Colon (tissue), 2 donors: ENCODE data around the gene HCRTR2.
"Not testable (repeated sequence)": the region's sequence is repeated elsewhere in the genome, so short reads cannot be mapped to it uniquely, and the experiment has no call there.

Source experiments
- FAIRE-seq: peaks from 2 replicates; lab custom pipeline; 2012; peaks lifted over from hg19 to GRCh38; lab: Jason Lieb, UNC
- donor health status: control.
- donor health status: control.

Gene HCRTR2

DNA sequence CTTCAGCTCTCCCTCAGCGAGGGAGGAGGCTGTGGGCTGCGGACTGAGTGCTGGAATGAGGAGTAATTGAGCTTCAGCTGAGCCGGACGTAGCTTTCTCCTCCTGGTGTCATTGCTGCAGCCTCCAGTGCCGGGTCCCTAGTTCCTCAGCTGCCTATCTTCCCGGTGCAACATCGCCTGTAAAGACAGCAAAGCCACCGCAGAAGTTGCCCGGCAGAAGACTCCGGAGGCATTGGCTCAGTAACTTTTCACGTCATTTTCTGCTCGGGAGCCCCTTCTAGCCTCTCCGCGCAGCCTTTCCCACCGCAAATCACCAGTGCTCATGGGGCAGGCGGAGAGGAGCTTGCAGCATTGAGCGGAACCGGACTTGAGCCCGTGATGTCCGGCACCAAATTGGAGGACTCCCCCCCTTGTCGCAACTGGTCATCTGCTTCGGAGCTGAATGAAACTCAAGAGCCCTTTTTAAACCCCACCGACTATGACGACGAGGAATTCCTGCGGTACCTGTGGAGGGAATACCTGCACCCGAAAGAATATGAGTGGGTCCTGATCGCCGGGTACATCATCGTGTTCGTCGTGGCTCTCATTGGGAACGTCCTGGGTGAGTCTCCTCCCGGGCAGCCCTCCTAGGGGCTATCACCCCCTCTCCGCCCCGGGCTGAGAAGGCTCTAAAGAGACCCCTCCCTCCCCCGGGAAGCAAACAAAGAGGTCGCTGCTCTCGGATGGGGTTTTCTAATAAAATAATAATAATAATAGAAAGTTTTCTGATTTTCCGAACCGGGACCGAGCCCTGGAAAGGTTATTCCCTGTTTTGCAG lies at the start of gene HCRTR2:
TSS of gene HCRTR2 (plus strand) at position 305 of the 816 bp plus-strand sequence. CDS start at position 378, 73 bp downstream.
- FAIRE-seq = no peak

DNA sequence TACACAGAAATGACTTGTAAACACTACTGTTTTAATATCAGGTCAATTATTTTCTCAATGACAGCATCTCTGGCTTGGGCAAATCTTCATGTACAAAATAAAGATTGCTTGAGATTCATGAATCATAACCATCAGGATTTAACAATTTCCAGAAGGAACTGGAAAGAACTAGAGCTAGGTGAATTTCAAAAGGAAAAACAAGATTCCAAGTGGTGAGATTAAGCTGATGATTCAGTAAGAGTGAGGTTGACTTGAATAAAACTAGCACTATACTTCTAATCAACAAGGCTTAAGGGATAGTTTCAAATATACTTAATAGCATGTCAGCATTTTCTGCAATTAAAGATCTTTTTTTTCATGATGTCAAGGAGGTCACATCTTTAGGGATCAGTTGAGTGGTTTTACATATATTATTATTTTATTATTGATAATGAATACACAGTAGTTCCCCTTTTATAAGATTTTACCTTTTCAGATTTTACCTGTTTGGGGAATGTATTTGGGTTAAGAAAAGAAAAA lies 43.5 kb upstream of the HCRTR2 start:
- no peak for FAIRE-seq

DNA sequence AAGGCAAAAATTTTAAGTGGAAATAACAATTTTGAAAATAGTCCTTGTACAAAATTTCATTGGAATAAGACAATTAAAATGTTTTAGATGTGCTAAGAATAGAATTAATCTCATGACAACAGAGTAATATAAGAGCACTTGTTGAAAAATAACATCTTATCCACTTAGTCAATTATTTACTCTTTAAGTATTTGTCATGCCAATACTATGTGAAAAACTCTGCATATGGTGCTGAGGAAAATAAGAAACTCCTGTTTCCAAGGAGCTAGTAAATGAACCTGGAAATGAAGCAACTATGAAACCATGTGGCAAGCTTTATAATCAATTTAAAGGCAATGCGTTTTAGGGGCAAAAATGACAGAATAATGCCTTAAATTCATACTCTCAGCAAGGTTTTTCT lies 42.7 kb upstream of the HCRTR2 start:
- no peak for FAIRE-seq

DNA sequence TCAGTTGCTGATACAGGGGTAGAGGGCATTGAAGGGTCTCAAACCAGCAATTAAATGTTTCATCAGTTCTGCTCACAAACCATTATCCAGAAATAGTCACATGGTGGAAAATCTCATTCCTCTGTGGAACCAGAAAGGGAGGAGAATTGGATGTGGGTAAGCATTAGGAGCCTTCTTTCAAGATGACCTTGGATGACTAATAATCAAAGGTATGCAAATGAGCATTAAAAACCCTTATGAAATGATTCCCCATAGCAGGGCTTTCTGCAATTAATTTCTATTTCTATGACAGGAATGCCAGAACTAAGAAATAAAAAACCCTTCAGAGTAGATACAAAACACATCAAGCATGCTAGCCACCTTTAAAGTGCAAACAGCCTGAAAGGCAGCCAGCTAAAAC lies 37.4 kb upstream of the HCRTR2 start:
- no peak for FAIRE-seq

DNA sequence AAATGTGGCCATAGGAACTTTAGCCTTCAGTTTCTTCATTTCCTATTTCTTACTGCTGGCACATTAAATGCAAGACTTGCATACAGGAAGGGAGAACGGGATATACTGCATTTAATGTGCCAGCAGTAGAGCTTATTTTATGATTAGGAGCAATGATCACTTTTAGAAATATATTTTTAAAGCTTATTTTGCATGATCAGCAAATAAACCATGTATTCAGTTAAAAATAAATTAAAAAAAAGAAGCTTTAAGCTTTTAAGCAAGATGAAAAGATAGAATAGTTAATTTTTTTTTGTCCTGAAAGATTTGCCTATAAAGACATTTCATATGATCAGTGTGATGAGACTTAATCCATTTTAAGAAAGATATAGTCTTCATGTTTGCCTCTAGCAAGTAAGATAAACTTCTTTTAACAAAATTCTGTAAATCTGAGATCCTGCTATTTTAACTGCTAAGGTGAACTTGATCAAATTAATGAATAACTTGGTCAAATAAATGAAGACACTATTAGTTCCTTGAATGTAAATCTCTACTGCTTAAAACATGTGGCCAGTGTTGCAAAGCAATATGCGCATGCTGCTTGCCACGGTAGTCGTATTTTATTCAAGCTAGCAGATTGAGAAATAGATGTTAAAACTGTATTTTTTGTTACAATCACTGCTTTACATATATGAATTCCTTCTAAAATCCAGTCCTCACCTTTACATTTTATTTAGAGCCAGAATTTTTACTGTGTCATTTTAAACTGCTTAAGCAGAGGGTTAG lies 36.2 kb upstream of the HCRTR2 start:
- no peak for FAIRE-seq

DNA sequence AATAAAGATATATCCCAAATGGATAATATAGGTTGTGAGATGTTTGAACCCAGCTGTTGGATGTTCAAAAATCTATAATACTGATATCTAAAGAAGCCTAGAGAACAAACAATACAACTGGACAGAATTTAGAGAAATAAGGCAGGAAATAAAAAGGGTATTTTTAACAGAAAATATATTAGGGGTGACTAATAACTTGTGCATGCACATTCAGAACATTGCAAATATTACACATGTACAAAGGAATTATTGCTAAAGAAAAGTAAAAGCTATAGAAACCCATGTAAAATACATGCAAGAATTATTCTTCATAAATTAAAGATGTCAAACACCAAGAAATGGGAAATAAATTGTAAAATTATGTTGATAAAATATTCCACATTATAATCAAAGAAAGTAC lies 32.7 kb upstream of the HCRTR2 start:
- FAIRE-seq = no peak

DNA sequence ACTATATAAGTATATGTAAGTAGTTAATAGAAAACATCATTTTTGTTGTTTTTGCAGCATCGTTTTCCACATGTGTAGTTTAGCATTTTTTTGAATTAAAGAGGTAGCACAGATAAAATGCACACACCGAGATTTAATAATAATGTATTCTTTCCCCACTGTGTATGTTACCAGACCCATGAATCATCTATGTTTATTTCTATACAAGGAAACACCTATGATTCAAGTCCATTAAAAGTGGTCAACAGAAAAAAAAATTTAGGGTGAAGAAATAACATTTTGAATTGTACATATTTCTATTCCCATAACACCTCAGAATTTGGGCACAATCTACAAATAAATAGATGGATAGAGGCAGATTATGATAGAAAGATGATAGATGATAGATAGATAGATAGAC lies 31.7 kb upstream of the HCRTR2 start:
- FAIRE-seq = no peak

DNA sequence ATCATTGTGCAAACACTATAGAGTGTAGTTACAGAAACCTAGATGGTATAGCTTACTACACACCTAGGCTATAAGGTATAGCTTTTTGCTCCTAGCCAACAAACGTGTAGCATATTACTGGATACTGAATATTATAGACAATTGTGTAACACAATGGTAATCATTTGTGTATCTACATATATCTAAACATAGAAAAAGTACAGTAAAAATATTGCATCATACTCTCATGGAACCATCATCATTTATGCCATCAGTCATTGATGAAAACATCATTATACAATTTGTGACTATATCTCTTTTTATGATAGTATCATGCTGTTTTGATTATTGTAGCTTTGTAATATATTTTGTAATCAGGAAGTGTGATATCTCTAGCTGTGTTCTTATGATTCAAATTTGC lies 21.0 kb upstream of the HCRTR2 start:
- FAIRE-seq = no peak

DNA sequence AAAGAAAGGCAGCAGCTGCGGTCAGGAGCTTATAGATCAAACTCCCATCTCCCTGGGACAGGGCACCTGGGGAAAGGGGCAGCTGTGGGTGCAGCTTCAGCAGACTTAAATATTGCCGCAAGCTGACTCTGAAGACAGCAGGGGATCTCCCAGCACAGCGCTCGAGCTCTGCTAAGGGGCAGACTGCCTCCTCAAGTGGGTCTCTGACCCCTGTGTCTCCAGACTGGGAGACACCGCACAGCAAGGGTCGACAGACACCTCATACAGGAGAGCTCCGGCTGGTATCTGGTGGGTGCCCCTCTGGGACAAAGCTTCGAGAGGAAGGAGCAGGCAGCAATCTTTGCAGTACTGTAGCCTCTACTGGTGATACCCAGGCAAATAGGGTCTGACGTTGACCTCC lies 15.5 kb upstream of the HCRTR2 start:
- not testable (repeated sequence) for FAIRE-seq

DNA sequence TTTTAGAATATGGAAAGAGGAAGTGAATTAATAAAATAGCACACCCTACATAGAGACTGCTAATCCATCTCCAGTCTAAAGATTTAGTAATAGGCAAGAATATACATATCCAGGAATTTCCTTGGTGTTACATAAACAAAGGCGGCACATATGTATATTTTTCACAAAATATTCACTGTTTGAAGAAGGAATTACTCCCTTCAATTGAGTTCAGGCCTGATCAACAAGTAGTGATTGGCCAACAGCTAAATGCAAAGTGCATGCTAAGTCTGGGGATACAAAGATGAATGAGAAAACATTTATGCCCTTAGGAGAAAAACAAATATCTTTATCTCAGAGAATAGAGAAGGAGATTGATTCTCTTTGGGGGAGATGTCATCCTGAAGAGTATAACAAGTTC lies 6.5 kb upstream of the HCRTR2 start:
- no peak for FAIRE-seq

DNA sequence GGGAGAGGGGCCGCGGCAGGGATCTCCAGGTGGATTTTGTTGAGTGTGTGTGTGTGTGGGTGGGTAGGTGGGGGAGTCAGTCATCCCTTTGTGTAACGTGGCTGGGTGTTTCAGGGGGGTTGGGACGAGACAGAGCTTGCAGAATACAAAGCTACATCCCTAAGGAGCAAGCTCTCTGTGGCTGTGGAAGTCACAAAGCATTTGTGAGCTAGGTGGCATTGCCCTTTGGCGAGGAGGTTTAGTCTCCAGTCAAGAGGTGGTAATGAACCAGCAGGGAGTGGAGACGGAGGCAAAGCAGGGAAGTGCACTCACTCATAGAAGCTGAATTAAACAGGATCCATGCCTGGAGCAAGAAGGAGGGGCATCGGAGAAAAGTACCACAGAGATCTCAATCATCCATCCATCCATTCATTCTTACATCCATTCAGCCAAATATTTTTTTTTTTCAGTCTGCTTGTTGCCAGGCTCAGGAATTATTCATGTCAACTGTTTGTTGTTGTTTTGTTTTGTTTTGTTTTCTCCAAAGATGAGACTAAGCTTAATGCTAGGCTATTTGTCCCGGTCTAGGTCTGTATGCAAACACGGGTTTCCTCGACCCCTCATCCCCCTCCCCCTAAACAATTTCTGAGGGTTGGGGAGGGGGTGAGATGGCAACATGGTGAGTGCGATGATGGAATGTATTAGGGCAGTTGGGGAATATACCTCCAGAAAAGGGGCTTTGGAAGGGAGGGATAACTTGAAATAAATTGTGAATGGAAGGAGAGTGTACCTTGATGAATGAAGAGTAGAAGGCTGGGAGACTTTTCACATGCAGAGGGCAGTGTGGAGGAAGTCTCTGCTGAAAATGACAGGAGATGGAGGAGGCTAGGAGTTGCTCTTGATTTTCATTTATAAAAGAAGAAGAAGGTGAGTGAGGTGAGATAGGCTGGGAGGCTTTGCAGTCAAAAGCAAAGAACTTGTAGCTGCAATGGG lies 1.0 kb downstream of the HCRTR2 start:
- no peak for FAIRE-seq

DNA sequence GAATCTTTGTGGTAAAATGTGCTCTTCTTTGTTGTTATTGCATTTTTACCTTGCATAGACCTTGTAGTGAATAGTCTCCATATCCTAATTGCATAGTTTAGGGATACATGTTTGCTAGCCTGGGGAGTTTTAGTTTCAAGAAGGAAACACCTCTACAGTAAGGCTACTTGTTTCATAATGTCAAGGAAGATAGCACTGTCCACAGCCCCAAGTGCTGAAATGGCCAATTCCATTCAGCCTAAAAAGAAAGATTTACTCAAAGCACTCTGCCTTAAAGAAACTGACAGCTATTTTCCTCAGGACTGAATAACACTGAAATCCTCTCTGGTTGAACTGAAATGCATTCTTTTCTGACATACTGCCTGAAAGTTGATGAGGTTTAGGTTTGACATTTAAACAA lies 2.6 kb downstream of the HCRTR2 start:
- no peak for FAIRE-seq

DNA sequence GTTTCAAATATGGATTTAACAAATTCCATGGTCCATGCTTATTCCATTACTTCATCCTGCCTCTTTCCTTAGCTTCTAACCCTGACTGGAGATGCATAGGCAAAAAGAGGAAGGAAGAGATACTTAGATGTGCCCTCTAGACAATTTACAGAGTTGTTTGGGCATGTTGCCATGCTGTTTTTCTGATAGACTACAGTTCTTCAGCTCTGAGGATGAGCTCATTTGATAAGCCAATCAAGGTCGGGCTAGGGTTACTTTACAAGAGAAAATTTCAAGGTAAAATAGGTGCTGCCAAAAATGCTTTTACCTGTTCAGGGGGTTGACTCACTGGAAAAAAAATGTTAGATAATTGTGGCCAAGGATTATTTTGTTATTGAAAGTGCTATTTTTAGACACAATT lies 5.9 kb downstream of the HCRTR2 start:
- no peak for FAIRE-seq

DNA sequence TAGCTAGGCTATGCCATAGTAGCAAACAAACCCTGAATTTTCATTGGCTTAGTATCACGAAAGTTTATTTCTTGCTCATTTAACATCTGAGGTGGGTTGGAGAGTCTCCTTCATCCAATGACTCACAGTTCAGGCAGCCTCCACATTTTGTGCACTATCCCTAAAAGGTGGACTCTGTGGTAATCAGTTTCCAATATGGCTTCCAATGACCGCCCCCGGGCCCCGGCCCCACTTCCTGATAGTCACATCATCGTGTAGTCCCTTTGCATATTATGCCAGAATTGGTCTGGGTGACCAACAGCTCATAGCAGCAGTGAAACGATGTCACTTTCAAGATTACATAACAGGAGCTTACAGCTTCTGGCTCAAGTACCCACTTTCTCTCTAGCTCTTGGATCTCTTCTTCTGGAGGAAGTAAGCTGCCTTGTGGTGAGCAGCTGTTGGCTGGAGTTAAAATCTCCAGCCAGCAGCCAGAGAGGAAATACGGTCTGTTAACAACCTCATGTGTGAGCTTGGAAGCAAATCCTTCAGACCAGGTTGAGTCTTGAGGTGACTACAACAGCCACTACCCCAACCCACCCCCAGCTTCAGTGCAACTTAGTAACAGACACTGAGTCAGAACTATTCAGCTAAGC lies 7.8 kb downstream of the HCRTR2 start:
- FAIRE-seq = no peak

DNA sequence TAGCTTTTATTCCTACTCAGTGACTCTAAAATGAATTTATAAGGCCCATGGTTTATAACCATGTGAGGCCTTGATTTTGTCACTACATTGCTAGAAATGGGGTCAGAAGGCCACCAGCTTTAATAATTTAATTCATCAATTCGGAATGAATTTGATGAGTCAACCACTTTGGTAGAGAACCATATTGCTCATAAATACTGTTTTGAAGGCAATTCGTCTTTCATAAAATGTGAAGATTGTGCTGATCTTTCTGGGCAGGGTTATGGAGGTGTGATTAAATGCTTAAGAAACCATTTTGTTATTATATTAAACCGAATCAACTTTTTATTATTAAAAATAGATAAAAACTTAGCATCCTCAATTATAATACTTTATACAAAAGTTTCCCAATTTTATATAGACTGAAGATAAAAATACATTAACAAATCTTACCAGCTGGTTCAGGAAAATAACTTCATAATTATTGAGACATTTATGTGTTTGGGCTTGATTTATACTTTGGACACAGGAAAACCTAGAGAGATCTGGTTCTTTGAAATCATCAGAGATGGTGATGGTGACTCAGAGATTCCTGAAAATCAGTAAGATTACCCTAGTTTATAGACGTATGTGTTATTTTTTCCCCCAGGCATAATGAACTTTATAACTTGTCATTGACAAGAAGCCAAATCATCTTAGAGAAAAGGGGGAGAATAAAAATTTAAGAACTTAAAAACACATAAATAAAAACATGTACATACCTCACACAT lies 10.6 kb downstream of the HCRTR2 start:
- no peak for FAIRE-seq

DNA sequence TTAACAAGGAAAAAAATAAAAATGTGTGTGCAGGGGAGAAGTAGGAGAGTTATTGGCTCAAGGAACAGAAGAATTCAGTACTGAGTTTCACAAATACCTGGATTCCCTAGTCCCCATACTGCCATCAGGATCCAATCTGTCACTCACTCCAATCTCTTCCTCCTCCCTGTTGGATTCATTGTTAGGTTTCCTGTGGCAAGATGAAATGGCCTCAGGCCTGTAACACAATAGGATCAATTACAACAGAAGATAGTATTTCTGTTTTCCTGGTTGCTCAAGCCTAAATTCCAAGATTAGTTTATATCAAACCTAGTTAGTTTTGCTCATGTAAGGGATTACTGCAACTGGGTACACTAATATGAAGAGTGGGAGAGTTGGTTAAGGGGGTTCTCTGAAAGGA lies 24.4 kb downstream of the HCRTR2 start:
- FAIRE-seq = no peak

DNA sequence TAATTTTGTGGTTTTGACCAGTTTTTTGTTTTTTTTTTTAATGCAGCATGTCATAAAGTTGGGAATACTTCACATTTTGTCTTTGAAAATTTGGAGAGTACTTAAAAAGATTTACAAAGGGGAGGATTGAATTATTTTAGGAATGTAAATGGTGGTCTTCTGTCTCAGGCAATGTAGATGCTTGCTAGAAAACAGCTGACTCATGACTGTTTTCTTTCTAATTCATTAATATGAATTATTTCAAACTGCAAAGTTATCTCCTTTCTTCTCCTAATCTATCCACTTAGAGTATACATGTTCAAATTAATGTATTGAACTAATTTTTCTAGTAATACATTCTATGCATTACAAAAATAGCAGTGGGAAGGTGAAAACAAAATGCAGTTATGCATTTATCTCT lies 24.9 kb downstream of the HCRTR2 start:
- no peak for FAIRE-seq

DNA sequence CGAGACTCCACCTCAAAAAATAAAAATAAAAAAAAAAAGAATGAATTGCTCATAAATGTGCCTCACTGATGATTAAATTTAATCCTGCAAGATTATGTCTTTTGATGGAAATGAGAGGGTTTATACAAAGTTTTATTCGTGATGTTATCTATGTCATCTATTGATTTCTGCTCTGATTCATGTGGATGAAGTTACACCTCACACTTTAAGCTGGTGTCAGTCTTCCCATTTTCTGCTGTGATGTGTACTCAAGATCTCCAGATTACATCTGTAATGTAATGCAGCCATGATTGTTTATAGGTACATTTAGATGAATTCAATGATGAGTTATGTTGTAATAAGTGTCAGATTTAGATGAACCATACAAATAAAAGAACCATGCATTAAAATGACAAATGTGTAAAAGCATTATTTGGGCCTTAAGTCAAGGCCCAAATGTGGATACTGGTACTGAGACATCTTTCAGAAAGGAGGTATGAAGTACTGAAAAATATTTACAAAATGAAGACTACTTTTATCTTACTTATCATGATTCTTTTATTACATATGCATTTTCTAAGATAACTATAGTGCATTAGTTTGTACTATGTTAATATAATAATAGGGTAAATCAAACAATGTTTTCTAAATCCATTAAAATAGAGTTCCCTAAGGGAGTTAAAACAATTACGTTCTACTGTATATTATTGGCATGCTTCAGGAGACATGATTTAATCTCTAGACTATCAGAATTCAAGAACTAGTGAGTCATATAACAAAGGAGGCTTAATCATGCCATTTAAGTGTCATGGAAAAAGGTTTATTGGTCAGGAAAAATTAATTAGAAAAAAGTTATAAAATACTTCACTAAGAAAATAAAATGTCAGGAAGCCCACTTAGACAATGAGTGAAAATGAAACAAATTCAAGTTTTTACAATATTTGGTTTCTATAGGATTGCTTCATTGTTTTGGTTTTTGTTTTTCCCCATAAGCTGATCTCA lies 34.5 kb downstream of the HCRTR2 start:
- no peak for FAIRE-seq

DNA sequence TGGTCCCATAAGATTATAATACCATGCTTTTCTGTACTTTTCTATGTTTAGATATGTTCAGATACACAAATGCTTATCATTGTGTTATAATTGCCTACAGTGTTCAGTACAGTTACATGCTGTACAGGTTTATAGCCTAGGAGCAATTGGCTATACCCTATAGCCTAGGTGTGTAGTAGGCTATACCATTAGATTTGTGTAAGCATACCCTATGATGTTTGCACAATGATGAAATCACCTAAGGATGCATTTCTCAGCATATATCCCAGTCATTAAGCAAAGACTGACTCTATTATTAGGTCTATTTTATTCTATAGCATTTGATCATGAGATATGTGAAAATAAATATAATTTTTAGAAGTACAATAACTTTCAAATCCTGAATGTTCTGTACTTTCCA lies 36.6 kb downstream of the HCRTR2 start:
- no peak for FAIRE-seq

DNA sequence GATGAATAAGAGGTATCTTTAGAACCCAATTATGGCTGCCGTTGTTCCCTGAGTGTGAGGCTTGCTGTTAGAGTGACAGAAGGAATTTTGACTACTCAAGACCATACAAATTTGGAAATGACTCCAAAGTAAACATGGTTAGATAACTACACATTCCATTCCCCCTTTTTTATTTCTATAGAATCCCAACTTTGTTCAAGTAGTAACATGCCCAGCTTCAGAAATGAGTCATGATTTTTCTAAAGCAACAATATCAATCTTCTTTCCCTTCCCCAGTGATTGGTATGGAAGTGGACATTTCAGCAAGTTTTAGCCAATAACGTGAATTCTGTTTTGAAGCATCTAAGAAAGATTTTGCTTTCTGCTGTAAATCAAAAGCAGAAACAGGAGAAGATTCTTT lies 37.8 kb downstream of the HCRTR2 start:
- FAIRE-seq = no peak
